GM18505 (cell line): ENCODE results near the gene CREB3L1.
A peak's percentile ranks its signal among the peaks of the same experiment; 100 is the strongest.

Source experiments
- ATAC-seq: cut with Tn5 transposase; IDR thresholded peaks from one replicate; pipeline ENCODE4 v1.9.1; 2021; ENCODE audit not compliant: unreplicated experiment
- POLR2A ChIP-seq: IDR thresholded peaks from 4 replicates; pipeline ENCODE4 v1.6.1; 2011; ENCODE audit warnings: borderline replicate concordance; ENCODE audit not compliant: insufficient read depth, insufficient read length; ENCODE audit errors: extremely low read depth

CREB3L1 gene

GRCh38 chr11:46315033-46315738 lies 37.7 kb downstream of the CREB3L1 start:
- no peak for ATAC-seq
- no peak for TF ChIP-seq POLR2A

GRCh38 chr11:46315783-46316563 lies 38.5 kb downstream of the CREB3L1 start:
- no peak for TF ChIP-seq POLR2A
- ATAC-seq, result no peak

- peak; percentile 26 for TF ChIP-seq POLR2A
- no peak for ATAC-seq
Measured at GRCh38 chr11:46319074-46319453, 41.6 kb downstream of the CREB3L1 start.

GRCh38 chr11:46321757-46322156 lies 44.3 kb downstream of the CREB3L1 start:
- TF ChIP-seq POLR2A, result no peak
- no peak for ATAC-seq

DNA sequence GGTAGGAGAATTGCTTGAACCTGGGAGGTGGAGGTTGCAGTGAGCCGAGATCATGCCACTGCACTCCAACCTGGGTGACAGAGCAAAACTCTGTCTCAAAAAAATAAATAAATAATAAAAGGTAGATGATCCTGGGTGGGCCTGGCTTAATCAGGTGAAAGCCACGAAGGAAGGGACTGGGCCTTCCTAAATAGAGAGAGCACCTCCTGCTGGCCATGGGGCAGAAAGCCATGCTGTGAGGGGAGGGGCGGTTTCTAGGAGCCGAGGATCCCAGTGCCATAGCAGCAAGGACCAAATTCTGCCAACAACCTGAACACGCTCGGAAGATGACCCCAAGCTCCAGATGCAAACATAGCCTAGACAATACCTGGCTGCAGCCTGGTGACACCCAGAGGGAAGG lies 45.3 kb downstream of the CREB3L1 start:
- no peak for ATAC-seq
- TF ChIP-seq POLR2A, result no peak

DNA sequence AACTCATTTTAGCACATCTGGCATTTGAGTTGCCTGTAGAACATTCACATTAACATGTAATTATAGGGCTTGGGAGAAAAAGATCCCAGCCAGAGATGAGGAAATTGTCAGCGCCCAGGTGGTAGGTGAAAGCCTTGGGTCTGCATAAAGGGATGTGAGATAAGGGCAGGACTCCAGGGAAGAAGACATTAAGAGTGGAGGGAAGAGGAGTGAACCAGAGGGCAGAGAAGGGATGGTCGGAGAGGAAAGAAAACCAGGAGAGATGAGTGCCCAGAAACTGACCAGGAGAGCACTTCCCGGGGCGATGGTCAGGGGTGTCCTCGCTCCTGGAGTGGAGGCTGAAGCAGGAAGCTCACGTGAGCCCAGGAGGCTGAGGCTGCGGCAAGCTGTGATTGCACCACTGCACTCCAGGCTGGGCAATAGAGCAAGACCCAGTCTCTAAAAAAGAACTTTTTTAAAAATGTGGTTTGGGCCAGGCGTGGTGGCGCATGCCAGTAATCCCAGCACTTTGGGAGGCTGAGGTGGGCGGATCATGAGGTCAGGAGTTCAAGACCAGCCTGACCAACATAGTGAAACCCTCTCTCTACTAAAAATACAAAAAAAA lies 49.5 kb downstream of the CREB3L1 start:
- ATAC-seq, result no peak
- no peak for TF ChIP-seq POLR2A

DNA sequence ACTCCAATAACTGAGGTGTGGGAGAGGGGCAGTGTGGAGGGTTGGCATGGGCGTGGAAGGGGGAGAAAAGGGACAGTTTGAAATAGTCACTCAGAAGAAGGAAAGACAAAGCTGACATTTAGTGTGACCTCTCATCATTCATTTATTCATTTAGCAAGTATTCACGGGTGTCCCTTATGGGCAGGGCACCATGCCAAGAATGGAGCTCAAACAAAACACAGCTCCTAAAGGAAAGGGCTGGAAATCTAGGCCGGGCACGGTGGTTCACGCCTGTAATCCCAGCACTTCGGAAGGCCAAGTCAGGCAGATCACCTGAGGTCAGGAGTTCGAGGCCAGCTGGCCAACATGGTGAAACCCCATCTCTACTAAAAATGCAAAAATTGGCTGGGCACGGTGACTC lies 50.4 kb downstream of the CREB3L1 start:
- TF ChIP-seq POLR2A, result no peak
- ATAC-seq, result no peak

DNA sequence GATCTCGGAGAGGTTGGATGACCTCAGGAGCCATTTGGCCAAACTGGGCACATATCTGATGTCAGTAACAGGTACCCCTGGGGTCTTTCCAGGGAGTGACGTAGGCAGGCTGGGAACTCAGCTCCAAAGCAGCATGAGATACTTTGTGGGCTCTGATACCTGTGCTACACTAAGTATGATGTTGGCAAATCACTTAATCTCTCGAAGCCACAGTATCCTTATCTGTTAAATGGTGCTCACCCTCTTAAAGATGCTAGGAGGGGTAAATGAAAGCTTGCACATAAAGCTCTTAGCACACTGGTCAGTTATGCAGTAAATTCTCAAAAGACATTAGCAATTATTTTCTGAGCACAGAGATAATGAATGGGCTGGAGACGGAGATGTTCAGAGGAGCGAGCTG lies 52.7 kb downstream of the CREB3L1 start:
- no peak for TF ChIP-seq POLR2A
- ATAC-seq, result no peak

- no peak for ATAC-seq
- TF ChIP-seq POLR2A, result no peak
Measured at GRCh38 chr11:46330563-46331281, 53.3 kb downstream of the CREB3L1 start.

- no peak for TF ChIP-seq POLR2A
- no peak for ATAC-seq
Measured at GRCh38 chr11:46331282-46331984, 54.0 kb downstream of the CREB3L1 start.

DNA sequence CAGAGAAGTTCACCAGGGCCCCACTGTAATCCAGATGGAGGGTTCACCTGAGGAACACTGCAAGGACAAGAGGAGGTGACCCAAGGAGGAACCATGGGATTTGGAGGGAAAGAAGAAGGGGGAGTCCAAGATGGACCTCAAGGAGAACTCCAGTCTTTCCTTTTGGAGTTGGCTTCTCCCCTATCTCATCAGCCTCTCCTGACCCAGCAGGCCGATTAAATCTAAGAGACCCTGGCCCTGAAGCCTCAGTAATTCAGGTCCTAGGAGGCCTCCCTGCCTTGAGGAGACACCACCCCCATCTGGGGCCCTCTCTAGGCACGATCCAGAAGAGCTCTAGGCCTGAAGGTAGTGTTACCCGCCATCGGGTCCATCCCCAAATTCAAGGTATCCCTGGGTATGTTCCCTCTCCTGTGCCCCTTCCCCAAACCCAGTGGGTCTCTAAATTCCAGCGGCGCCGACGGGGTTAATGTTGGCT lies 54.7 kb downstream of the CREB3L1 start:
- TF ChIP-seq POLR2A, result no peak
- no peak for ATAC-seq

- ATAC-seq, result no peak
- no peak for TF ChIP-seq POLR2A
Measured at GRCh38 chr11:46332568-46333393, 55.3 kb downstream of the CREB3L1 start.
